Measurements from ENCODE around the gene OVOL1.
"Not testable (repeated sequence)": the region's sequence is repeated elsewhere in the genome, so short reads cannot be mapped to it uniquely, and the experiment has no call there.

The OVOL1 gene

GRCh38 chr11:65826984-65827735 lies 40.3 kb downstream of the OVOL1 start:
- no peak overlapping the region for H3K4me3 ChIP-seq (ENCODE audit: low read length)
- TF ChIP-seq ZNF274 (IDR thresholded peaks at IDR 0.05; ENCODE audit: low read depth, low read length): no peak

- no peak overlapping the region for H3K4me3 ChIP-seq (ENCODE audit: low read length)
- TF ChIP-seq ZNF274 (IDR thresholded peaks at IDR 0.05; ENCODE audit: low read depth, low read length): no peak
These were observed 42.6 kb downstream of the OVOL1 start for GRCh38 chr11:65829459-65829858.

GRCh38 chr11:65832231-65832630 lies 45.4 kb downstream of the OVOL1 start:
- H3K4me3 ChIP-seq (ENCODE audit: low read length): not testable (repeated sequence)

- H3K4me3 ChIP-seq (ENCODE audit: low read length): peak within 1 kb of the TSS; percentile 63; the same call in 1 of the 2 replicates
- TF ChIP-seq ZNF274 (IDR thresholded peaks at IDR 0.05; ENCODE audit: low read depth, low read length): no peak
These were observed 46.6 kb downstream of the OVOL1 start, which contains the start of gene SNX32 for GRCh38 chr11:65833297-65834030. Gene SNX32 (plus strand): TSS chr11:65833963. CDS start chr11:65834066, 103 bp downstream.

- TF ChIP-seq ZNF274 (IDR thresholded peaks at IDR 0.05; ENCODE audit: low read depth, low read length): no peak
- H3K4me3 ChIP-seq (ENCODE audit: low read length): peak overlapping the region; percentile 63; the same call in 1 of the 2 replicates
These were observed 47.3 kb downstream of the OVOL1 start for GRCh38 chr11:65834202-65834601.

GRCh38 chr11:65842144-65842543 lies 55.3 kb downstream of the OVOL1 start:
- H3K4me3 ChIP-seq (ENCODE audit: low read length): no peak overlapping the region
- TF ChIP-seq ZNF274 (IDR thresholded peaks at IDR 0.05; ENCODE audit: low read depth, low read length): no peak

GRCh38 chr11:65843811-65844210 lies 56.9 kb downstream of the OVOL1 start:
- no peak overlapping the region for H3K4me3 ChIP-seq (ENCODE audit: low read length)
- no peak for TF ChIP-seq ZNF274 (IDR thresholded peaks at IDR 0.05; ENCODE audit: low read depth, low read length)

GRCh38 chr11:65844231-65844872 lies 57.5 kb downstream of the OVOL1 start:
- no peak for TF ChIP-seq ZNF274 (IDR thresholded peaks at IDR 0.05; ENCODE audit: low read depth, low read length)
- H3K4me3 ChIP-seq (ENCODE audit: low read length): no peak overlapping the region
